ENCODE measurements around the gene TMEM125.

TMEM125 gene

GRCh38 chr1:43302721-43303470 lies 33.1 kb downstream of the TMEM125 start:
- no peak overlapping the region for H3K4me3 ChIP-seq (ENCODE audit: low read depth, low read length)
- no peaks in the 10 kb centered on the region for H3K36me3 ChIP-seq (ENCODE audit: control insufficient read depth, insufficient read depth, low read length)
- H3K27me3 ChIP-seq (ENCODE audit: control insufficient read depth, insufficient read depth, low read length): no peaks in the 10 kb centered on the region
- H3K9me3 ChIP-seq (ENCODE audit: control insufficient read depth, insufficient read depth, low read length): no peaks in the 10 kb centered on the region
- H3K4me1 ChIP-seq (ENCODE audit: control insufficient read depth, insufficient read depth, low read length): peaks cover 6% of the 10 kb centered on the region
- H3K9ac ChIP-seq (ENCODE audit: low read depth, low read length): no peak overlapping the region

DNA sequence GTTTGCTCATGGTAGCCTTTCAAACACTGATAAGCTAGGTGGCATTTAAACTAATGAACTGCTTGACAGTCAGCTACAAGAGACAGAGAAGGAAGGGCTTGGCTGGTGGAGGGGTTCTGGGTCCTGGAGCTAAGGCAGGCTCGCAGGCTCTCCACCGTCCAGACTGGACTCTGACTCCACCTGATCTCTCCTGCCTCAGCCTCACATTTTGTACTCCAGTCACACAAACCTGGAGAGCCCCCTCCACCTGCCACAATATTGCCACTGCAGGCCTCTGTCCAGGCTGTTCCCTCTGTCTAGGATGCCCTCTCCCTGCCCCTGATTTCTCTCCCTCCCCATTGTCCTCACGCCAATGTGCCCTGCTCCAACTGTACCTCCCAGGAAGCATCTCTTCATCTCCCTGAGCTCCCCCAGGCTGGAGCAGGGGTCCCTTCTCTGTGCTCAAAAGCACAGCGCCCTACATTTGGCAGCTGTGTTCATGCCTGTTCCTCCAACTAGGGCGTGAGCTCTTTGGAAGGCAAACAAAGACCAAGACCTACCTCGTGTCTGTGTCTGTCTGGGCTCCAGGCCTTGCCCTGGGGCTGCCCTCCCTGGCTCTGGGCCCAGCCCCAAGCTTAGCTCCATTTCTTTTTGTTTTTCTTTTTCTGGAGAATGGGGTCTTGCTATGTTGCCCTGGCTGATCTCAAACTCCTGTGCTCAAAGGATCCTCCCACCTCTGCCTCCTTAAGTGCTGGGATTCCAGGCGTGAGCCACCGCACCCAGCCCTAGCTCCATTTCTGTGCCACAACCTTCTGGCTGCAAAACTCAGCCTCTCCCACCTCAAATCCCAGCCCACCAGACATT lies 33.9 kb downstream of the TMEM125 start:
- H3K9me3 ChIP-seq (ENCODE audit: control insufficient read depth, insufficient read depth, low read length): no peaks in the 10 kb centered on the region
- H3K27me3 ChIP-seq (ENCODE audit: control insufficient read depth, insufficient read depth, low read length): no peaks in the 10 kb centered on the region
- H3K9ac ChIP-seq (ENCODE audit: low read depth, low read length): no peak overlapping the region
- H3K4me1 ChIP-seq (ENCODE audit: control insufficient read depth, insufficient read depth, low read length): peaks cover 6% of the 10 kb centered on the region
- no peak overlapping the region for H3K4me3 ChIP-seq (ENCODE audit: low read depth, low read length)
- H3K36me3 ChIP-seq (ENCODE audit: control insufficient read depth, insufficient read depth, low read length): no peaks in the 10 kb centered on the region

- no peaks in the 10 kb centered on the region for H3K9me3 ChIP-seq (ENCODE audit: control insufficient read depth, insufficient read depth, low read length)
- H3K4me1 ChIP-seq (ENCODE audit: control insufficient read depth, insufficient read depth, low read length): peaks cover 3% of the 10 kb centered on the region
- H3K36me3 ChIP-seq (ENCODE audit: control insufficient read depth, insufficient read depth, low read length): no peaks in the 10 kb centered on the region
- no peaks in the 10 kb centered on the region for H3K27me3 ChIP-seq (ENCODE audit: control insufficient read depth, insufficient read depth, low read length)
- no peak overlapping the region for H3K4me3 ChIP-seq (ENCODE audit: low read depth, low read length)
- no peak overlapping the region for H3K9ac ChIP-seq (ENCODE audit: low read depth, low read length)
Observed at GRCh38 chr1:43304314-43304681, 34.5 kb downstream of the TMEM125 start.

- H3K4me3 ChIP-seq (ENCODE audit: low read depth, low read length): no peak overlapping the region
Observed at GRCh38 chr1:43304771-43305300, 35.1 kb downstream of the TMEM125 start.

GRCh38 chr1:43305461-43305860 lies 35.7 kb downstream of the TMEM125 start:
- Histone ChIP-seq H3K27me3 (ENCODE audit: control insufficient read depth, insufficient read depth, low read length) (no peaks in the 10 kb centered on the region), H3K4me1 (ENCODE audit: control insufficient read depth, insufficient read depth, low read length) (no peaks in the 10 kb centered on the region), H3K4me3 (ENCODE audit: low read depth, low read length) (no peak overlapping the region), H3K36me3 (ENCODE audit: control insufficient read depth, insufficient read depth, low read length) (no peaks in the 10 kb centered on the region), H3K9me3 (ENCODE audit: control insufficient read depth, insufficient read depth, low read length) (no peaks in the 10 kb centered on the region), H3K9ac (ENCODE audit: low read depth, low read length) (no peak overlapping the region)

More at GRCh38 chr1:43304771-43305300, 35.1 kb downstream of the TMEM125 start:
- Histone ChIP-seq H3K27me3 (ENCODE audit: control insufficient read depth, insufficient read depth, low read length) (no peaks in the 10 kb centered on the region), H3K9ac (ENCODE audit: low read depth, low read length) (no peak overlapping the region), H3K36me3 (ENCODE audit: control insufficient read depth, insufficient read depth, low read length) (no peaks in the 10 kb centered on the region), H3K4me1 (ENCODE audit: control insufficient read depth, insufficient read depth, low read length) (no peaks in the 10 kb centered on the region), H3K9me3 (ENCODE audit: control insufficient read depth, insufficient read depth, low read length) (no peaks in the 10 kb centered on the region)

- Histone ChIP-seq H3K27me3 (ENCODE audit: control insufficient read depth, insufficient read depth, low read length) (no peaks in the 10 kb centered on the region), H3K9me3 (ENCODE audit: control insufficient read depth, insufficient read depth, low read length) (no peaks in the 10 kb centered on the region), H3K4me1 (ENCODE audit: control insufficient read depth, insufficient read depth, low read length) (no peaks in the 10 kb centered on the region), H3K4me3 (ENCODE audit: low read depth, low read length) (no peak overlapping the region), H3K9ac (ENCODE audit: low read depth, low read length) (no peak overlapping the region), H3K36me3 (ENCODE audit: control insufficient read depth, insufficient read depth, low read length) (no peaks in the 10 kb centered on the region)
Observed at GRCh38 chr1:43305926-43306687, 36.3 kb downstream of the TMEM125 start.

DNA sequence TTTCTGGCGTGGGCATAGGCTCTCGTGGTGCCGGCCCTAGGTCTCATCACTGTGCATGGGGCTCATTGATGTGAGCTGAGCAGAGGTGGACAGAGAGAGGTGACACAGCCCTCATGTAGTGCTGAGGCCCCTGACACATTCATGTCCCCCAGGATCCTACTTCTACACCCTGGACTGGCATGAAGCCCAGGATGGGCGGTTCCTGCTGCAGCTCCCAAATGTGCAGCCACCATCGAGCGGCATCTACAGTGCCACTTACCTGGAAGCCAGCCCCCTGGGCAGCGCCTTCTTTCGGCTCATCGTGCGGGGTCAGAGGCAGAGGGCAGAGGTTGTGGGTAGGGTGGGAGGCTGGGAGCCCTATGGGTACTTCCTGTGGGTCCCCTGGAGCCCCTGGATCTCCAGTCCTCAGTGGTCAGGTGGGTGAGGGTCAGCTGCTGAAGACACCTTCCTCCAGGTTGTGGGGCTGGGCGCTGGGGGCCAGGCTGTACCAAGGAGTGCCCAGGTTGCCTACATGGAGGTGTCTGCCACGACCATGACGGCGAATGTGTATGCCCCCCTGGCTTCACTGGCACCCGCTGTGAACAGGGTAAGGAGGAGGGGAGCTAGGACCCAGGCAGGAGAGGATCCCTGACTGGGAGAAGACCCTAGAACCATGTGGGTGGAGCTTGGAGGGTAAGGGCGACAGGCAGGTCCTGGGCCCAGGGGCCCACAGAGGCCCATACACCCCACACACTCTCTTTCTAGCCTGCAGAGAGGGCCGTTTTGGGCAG lies 37.1 kb downstream of the TMEM125 start:
- Histone ChIP-seq H3K4me1 (ENCODE audit: control insufficient read depth, insufficient read depth, low read length) (no peaks in the 10 kb centered on the region), H3K9ac (ENCODE audit: low read depth, low read length) (no peak overlapping the region), H3K4me3 (ENCODE audit: low read depth, low read length) (no peak overlapping the region), H3K36me3 (ENCODE audit: control insufficient read depth, insufficient read depth, low read length) (no peaks in the 10 kb centered on the region), H3K27me3 (ENCODE audit: control insufficient read depth, insufficient read depth, low read length) (no peaks in the 10 kb centered on the region), H3K9me3 (ENCODE audit: control insufficient read depth, insufficient read depth, low read length) (no peaks in the 10 kb centered on the region)

- H3K4me3 ChIP-seq (ENCODE audit: low read depth, low read length): no peak overlapping the region
- no peaks in the 10 kb centered on the region for H3K9me3 ChIP-seq (ENCODE audit: control insufficient read depth, insufficient read depth, low read length)
- H3K9ac ChIP-seq (ENCODE audit: low read depth, low read length): no peak overlapping the region
- H3K36me3 ChIP-seq (ENCODE audit: control insufficient read depth, insufficient read depth, low read length): no peaks in the 10 kb centered on the region
- no peaks in the 10 kb centered on the region for H3K4me1 ChIP-seq (ENCODE audit: control insufficient read depth, insufficient read depth, low read length)
- no peaks in the 10 kb centered on the region for H3K27me3 ChIP-seq (ENCODE audit: control insufficient read depth, insufficient read depth, low read length)
Observed at GRCh38 chr1:43307458-43308158, 37.8 kb downstream of the TMEM125 start.

- Histone ChIP-seq H3K27me3 (ENCODE audit: control insufficient read depth, insufficient read depth, low read length) (no peaks in the 10 kb centered on the region), H3K36me3 (ENCODE audit: control insufficient read depth, insufficient read depth, low read length) (no peaks in the 10 kb centered on the region), H3K9me3 (ENCODE audit: control insufficient read depth, insufficient read depth, low read length) (no peaks in the 10 kb centered on the region), H3K4me3 (ENCODE audit: low read depth, low read length) (no peak overlapping the region), H3K9ac (ENCODE audit: low read depth, low read length) (no peak overlapping the region), H3K4me1 (ENCODE audit: control insufficient read depth, insufficient read depth, low read length) (no peaks in the 10 kb centered on the region)
Observed at GRCh38 chr1:43308635-43309404, 39.0 kb downstream of the TMEM125 start.

- H3K9ac ChIP-seq (ENCODE audit: low read depth, low read length): no peak overlapping the region
- no peaks in the 10 kb centered on the region for H3K9me3 ChIP-seq (ENCODE audit: control insufficient read depth, insufficient read depth, low read length)
- no peaks in the 10 kb centered on the region for H3K27me3 ChIP-seq (ENCODE audit: control insufficient read depth, insufficient read depth, low read length)
- H3K36me3 ChIP-seq (ENCODE audit: control insufficient read depth, insufficient read depth, low read length): no peaks in the 10 kb centered on the region
- no peaks in the 10 kb centered on the region for H3K4me1 ChIP-seq (ENCODE audit: control insufficient read depth, insufficient read depth, low read length)
- H3K4me3 ChIP-seq (ENCODE audit: low read depth, low read length): no peak overlapping the region
Observed at GRCh38 chr1:43309405-43310025, 39.7 kb downstream of the TMEM125 start.
